Stimulated activated CD4-positive, alpha-beta T cell treated with anti-CD3 and anti-CD28 coated beads, Interleukin-2, amount 100 ng/mL, for 48 hours (primary cell): ENCODE measurements around the gene MUC4.
"Not testable (repeated sequence)": the region's sequence is repeated elsewhere in the genome, so short reads cannot be mapped to it uniquely, and the experiment has no call there.

Source experiments
- DNase-seq, 2 donors: peaks; one replicate each; pipeline ENCODE4 v3.0.0-alpha.2; 2020

MUC4 gene

DNA sequence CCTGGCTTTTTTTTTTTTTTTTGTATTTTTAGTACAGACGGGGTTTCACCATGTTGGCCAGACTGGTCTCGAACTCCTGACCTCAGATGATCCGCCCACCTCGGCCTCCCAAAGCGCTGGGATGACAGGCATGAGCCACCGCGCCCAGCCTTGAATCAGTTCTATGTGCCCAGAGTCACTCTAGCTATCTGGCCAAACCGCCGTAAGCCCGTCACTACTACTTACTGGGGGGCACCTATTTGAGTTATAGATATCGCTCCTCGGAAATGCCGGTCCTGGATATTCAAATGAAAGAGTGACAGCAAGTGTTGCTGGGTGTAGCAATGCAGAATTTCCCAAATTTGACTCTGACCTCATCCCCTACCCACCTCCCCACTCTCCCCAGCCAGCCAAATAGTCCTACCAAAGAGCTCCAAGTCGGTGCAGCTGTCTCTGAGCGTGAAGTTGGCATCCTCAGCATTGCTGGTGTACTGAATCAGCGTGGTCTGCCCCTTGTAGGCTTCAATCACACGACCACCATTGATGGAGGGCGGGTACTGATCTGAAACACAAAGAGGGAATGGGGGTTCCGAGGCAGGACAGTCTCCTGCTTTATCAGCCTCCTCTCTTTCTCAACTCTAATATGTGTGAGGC lies 52.9 kb downstream of the MUC4 start:
- no peak for DNase-seq

DNA sequence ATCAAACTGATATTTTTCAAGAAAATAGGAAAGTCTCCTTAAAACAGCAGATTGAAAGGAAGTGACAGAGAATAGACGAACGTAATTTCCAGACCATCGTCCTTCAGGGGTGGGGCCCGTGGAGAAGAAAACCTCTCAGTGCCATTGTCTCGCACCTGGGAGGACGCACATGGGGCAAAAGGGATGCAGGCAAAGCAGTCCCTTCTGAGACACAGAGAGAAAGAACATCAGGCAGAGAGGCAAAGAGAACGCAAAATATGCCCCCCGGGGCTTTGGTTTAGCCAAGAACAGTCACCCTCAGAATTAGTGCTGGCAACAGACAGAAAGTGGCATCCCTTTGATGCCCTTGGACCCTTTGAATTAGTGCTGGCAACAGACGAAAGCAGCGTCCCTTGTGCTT lies 53.9 kb downstream of the MUC4 start:
- no peak for DNase-seq

DNA sequence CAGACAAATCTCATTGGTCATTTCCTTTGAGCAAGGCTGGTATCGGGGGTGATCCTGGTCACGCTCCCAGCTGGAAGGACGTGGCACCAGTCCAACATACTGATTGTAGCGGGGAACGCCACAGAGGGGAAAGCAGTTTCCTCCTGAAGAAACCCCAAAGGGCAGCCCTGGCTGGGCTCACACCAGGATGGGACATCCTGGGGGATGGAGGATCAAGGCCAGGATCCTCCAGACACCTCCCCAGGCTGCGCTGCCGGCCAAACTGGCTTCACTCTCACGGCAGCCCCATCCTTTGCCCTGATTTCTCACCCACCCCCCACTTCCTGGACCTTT lies 54.3 kb downstream of the MUC4 start:
- no peak for DNase-seq

DNA sequence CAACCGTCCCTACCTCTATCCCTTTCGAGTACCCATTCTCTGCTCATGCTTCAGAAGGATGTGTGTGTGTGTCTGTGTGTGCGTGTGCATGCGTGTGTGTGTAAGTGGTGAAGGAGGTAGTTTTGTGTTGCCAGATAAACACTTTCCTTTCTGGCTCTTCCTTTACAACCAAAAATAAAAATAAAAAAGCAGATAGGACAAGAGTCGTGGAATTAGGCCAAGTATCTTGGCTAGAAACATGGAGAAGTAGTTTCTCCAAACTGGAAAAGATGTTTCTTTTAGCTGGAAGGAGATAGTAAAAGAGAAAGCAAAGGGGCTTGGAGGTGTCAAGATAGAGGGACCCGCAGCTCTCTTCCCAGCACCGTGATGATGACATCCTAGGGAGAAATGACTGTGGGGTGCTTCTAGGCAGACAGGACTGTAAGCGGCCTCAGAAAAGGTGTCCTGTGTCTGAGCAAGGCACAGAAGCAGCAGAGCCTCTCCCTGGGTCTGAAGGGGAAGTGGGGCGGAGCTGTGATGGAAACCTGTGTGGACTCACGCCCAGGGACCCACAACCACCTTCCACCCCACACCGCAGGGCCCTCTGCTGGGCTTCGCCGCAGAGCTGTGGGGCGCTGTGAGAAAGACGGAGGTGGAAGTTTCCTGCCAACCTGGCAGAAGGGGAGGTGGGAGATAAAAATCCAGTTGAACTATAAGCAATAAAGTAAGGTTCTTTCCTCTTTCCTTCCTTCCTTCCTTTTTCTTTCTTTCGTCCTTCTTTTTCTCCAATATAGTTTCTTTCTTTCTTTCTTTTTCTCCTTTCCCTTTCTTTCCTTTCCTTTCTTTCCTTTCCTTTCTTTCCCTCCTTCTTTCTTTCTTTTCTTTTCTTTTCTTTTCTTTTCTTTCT lies 55.7 kb downstream of the MUC4 start:
- no peak for DNase-seq

DNA sequence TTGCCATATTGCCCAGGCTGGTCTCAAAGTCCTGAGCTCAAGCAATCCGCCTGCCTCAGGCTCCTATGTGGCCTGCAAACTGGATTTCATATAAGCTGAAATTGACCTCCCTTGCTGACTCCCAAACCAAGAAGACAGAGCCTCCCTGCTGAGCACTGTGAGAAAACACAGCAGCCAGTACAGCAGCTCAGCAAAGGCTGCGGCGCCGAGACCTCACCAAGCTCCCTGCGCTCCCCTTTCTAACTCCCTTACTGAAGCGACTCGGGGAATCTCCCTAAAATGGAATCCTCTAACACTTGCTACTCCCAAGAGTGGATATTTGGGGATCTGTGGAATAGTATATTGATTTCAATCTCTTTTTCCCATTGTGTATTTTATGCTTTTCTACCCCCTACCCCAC lies 56.3 kb downstream of the MUC4 start:
- DNase-seq = no peak

DNA sequence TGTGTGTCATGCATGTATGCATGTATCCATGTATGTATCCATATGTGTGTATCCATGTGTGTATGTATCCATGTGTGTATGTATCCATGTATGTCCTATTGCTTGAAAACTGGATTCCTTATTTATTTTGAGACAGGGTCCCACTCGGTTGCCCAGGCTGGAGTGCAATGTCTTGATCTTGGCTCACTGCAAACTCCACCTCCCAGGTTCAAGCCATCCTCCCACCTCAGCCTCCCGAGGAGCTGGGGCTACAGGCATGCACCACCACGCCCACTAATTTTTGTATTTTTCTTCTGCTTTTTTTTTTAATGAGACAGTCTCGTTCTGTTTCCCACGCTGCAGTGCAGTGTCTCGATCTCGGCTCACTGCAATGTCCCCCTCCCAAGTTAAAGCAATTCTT lies 56.8 kb downstream of the MUC4 start:
- DNase-seq = no peak

DNA sequence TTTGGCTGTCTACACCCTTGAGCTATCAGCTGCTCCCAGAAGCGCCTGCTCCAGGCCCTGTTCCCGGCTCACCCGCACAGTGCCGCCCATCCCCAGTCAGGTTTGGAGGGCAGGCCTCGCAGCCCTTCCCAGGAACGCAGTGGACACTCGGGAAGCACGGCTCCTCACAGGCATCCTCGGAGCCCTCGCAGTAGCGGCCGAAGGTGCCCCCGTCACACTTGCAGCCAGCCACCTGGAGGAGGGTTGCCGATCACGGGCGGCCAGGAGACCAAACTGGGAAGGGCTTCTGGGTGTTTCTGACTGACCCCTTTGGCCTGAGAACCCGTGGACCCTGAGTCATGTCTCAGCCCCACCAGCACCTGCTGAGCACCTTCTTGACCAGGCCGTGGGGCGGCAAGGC lies 57.6 kb downstream of the MUC4 start:
- DNase-seq = no peak

DNA sequence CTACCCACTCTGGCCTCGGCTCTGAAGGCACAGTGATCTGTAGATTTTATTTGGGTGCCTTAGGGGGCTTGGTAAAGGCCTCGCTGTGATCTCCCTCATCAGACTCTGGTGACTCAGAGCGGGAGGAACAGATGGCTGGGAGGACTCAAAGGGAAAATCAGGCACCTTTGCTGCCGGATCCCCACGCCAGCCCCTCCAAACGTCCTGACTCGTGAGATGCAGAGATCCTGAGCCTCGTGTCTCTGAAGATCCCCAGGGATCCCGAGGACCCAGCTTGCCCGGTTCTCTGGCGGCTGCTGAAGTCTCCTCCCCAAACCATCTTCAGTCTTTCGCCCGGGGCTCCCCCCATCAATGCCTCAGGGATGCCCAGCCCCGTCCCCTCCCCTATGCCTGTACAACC lies 58.1 kb downstream of the MUC4 start:
- no peak for DNase-seq

DNA sequence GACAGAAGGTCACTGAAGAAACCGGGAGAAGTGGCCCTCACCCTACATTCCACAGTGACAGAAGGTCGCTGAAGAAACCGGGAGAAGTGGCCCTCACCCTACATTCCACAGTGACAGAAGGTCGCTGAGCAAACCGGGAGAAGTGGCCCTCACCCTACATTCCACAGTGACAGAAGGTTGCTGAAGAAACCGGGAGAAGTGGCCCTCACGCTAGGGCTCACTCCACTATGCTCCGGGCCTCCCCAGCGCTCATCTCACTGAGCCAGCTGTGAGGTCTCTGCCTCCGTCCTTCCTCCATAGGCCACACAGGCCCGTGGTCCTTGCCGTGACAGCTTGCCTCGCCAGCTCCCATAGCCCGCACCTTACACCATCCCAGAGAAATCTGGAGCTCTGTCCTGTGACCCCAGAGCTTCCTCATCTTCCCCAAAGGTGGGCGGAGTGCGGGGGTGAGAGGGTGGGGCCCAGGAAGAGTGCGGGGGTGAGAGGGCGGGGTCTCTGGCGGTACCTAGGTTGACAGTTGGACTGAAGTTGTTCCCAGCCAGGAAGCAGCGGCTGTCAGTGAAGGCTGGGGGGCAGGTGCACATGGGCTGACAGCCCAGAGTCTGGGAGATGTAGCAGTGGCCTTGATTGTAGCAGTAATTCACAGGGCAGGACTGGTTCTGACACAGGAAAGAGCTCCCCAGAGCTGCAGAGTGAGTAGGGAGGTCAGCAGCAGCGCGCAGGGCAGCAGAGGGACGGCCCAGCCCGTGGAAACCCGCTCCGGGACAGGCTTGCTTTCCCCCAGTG lies 59.0 kb downstream of the MUC4 start:
- no peak for DNase-seq

DNA sequence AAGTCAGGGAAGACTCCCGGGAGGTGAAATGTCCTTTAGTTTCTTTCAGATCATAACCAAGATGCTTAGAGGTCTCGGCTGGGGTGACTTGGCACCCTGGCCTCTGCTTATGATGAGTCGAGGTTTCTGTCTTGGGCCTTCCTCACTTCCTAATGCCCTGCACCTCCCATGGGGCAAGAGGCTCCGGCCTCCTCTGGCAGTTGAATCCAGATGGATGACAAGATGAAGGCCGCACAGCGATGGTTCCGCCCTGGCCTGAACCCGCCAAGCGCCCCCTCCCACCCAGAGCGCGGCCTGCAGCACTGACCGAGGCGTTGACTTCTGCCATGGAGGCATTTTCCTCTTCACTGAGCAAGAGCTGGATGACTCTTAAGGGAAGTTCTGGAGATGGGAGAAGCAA lies 59.7 kb downstream of the MUC4 start:
- DNase-seq = no peak

DNA sequence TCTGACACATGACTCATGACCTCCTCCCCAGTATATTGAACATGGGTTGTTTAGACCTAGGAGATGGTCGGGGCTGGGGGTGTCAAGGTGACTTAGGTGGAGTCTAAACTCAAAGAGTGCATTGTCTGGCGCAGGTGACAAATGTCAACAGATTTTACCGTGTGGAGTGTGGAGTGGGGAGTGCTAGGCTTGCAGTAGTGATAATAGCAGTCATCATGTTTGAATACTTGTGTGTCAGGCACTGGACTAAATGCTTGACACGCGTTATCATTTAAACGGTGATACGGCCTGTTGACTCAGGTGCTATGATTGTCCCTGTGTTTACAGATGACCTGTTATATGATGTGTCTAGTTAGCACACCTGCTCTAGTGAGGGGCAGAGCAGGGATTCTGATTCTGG lies 60.2 kb downstream of the MUC4 start:
- no peak for DNase-seq

DNA sequence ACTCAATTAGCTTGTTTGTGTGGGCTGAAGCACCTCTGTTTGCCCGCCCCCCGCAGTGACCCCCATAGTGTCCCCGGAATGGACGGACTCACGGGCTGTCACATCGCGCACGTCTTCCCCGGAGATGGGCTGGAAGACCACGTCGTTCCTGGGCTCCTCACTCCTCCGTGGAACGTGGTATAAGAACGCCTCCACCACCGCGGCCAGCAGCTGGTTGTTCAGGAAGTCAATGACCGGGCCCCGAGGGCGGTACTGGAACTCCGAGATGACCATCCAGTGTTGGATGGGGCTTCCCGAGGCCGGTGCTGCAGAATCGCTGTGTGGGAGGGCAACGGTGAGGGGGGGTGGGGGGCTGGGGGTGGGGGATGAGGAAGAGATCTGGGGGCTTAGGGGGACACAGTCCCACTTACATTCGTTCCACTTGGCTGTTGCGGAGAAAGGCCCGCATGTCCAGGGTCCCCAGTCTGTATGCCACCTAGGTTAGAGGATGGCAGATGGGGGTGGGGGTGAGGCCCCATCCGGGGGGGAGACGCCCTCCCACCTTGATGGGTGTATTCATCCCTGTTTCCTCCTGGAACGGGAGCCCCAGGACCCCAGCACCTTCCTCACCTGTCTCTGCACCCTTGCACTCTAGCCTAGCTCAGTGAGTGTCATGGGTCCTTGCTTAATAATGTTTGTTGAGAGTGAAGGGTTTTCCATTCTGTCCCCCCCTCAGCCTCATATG lies 60.8 kb downstream of the MUC4 start:
- no peak for DNase-seq

DNA sequence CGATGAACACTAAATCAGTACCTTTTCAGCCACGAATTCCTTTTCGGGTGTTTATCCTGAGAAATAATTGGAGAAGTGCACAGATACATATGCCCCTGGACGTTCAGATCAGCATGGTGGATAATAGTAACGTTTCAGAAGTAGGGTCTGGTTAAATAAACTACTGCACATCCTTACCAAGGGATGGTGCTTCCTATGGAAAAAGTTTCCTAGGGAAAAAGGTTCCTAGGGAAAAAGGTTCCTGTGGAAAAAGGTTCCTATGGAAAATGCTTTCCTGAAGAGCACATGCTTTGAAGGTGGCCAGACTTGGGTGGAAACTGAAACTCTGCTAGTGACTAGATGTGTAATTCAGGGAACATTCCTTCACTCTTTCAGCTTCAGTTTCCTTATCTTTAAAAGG lies 62.6 kb downstream of the MUC4 start:
- not testable (repeated sequence) for DNase-seq

DNA sequence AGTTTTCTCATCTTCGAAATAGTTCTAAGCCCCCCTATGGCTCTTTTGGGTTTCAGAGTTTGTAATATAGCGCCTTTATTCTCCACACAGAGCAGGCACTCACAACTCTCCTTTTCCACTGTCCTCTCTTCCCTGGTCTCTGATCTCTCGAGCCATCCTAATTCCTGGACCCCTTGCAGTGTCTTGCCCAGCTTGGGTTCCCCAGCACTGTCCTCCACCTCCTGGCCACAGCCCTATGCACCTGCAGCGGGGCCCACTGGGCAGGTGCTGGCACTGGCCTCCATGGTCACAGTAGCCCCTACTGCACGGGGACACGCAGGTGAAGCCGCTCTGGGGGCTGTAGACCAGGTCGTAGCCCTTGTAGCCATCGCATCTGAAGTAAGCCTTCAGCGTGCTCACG lies 63.1 kb downstream of the MUC4 start:
- DNase-seq = no peak

DNA sequence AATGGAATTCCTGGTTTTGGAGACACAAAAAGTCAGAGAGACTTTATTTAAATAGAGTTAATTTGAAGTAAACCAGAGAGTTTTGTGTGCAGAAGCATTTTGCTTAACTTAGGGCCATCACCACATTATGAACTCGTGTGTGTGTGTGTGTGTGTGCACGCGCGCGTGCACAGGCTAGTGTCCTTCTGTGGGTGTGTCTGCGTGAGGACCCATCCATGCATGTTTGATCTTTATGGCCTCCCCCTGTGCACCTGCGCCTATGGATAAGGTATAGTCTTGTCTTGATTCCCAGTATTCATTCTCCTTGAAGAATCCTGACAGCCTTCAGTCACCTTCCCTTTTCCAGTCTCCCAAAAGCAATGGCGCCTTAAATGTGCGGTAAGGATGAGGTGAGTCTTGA lies 65.0 kb downstream of the MUC4 start:
- DNase-seq = no peak

DNA sequence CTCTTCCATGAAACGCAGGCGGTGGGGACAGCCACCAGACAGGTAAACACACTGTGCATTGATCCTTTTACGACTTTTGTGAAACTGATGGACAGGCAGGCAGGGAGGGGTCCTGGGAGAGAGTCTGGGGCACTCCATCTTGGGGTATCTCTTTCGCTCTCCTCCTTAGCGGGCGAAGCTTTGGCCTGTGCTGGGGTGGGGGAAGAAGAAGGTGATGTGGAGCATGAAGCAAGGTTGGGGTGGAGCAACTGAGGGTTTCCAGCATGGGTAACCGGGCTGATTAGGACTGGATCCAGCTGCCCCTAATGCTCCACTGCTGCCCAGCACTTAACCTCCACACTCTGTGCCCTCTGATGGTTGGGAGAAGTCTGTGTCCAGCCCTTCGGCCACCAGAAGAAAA lies 65.4 kb downstream of the MUC4 start:
- DNase-seq = no peak

DNA sequence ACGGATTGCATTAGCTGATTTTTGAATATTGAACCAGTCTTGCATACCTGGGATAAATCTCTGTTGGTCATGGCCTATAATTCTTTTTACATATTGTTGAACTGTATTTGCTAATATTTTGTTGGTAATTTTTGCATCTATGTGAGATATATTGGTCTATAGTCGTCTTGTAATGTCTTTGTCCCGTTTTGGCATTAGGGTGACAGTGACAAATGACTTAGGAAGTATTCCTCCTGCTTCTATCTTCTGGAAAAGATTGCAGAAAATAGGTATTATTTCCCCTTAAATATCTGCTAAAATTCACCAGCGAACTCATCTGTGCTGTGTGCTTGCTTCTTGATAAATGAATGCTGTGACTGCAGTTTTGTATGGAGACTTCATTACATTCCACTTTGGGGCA lies 67.3 kb downstream of the MUC4 start:
- no peak for DNase-seq

DNA sequence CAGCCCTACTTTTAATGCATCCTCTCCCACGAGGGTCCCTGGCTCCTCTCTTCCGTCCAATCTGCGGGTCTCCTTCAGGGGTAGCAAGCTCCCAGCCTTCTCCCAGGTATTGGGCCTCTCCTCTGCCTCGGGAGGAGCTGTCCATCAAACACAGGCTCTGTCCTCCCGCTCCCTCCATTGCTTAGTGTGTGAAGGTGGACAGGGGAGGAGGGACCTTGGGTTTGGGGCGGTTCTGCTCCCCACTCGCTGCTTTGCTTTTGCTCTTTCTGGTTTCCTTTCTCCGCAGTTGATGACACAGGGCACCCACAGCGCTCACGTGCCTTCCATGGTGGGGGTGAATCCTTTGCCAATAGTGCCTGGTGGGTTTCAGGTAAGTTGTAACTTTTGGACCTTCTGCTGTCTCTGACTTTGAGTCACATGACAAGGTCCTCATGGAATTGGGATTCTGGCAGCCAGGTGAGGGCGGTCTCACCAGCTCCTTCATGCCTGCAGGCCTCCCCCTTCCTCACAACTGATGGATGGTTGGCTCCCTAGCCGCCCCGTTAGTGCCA lies 72.1 kb downstream of the MUC4 start:
- DNase-seq = no peak

DNA sequence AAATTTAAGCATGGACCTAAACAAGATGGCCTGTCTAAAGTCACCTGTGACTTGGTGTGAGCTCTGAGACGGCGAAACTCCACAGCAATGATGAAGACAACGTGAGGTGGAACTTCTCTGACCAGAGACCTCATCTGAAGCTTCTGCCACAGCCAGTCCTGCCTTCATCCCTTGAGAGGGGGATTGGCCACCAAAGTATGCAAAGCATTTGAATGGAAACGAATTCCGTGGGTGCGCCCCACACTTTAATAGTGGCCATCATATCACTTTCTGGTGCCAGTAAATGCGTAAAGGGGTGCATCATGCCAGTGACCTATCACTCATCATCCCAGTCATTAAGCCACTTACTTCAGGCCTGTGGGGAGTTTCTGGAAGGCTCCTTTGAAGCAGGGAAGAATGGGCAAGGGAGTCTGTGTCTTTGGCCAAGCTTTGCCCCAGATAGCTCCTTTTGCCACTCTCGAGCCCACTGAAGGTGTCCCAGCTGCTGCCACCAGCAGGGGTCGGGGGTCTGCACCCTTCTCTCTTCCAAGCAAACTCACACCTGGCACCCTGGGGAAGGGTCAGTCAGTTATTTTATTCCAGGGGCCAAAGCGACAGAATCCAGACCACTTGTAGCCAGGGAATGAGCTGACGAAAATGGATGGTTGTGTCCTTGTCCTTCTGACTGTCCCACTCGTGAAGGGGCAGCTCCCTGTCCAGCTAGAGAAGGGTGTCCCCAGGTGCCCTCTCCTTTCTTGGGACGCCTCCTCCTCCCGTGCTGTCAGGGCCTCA lies 73.3 kb downstream of the MUC4 start:
- no peak for DNase-seq

DNA sequence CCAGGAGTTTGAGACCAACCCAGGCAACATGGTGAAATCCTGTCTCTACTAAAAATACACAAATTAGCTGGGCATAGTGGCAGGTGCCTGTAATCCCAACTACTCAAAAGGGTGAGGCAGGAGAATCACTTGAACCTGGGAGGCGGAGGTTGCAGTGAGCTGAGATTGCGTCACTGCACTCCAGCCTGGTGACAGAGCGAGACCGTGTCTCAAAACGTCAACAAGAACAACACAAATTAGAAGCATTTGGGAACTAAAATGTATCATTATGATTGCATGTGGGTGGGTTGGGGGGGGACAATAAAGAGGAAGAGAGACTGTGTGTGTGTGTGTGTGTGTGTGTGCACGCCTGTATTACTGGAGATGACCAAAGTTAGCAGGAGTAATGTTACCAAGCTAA lies 73.9 kb downstream of the MUC4 start:
- DNase-seq = not testable (repeated sequence)

DNA sequence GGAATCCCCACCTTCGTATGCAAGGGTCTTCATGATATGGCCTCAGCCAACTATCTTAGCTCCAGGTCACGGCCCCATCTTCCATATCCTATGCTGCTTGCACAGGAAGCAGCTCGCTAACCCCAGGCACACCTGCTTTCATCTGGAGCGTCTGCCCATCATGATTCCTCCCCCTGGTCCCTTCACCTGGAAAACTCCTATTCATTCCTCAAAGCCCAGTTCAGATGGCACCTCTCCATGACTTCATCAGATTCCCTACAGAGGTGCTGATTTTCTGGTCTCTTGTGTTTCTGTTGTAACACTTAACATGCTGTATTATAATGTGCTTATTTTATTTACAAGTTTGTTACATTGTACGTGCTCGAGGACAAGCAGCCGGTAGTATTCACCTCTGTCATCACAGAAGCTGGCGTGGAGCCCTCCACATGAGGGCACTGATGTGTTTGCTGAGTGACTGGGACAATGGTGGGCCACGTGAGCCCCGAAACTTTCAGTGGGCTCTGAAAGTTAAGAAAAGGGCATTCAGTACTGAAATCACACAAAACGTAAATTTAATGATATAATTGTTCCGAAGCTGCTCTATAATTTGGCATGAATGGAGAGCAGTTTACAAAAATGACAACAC lies 74.8 kb downstream of the MUC4 start:
- DNase-seq = no peak
